Measurements from ENCODE around the gene ADK. TPM values are rescaled to one million over a fixed set of nuclear protein-coding genes. Genes with fewer than 3 reads are reported as not detected.

ADK gene
- total and polyA plus RNA-seq, 2 of the 13 experiments (the other 11 are each of a cell fraction or from before 2014, with no cell fraction given) = 48.6 to 79.1 TPM

GRCh38 chr10:74728225-74728624, 577.2 kb downstream of the ADK start (continued):
- no peak for TF ChIP-seq ZFP62 (CRISPR knock-in tag; IDR thresholded peaks at IDR 0.05)
- TF ChIP-seq ZNF33A (CRISPR knock-in tag; IDR thresholded peaks at IDR 0.05; ENCODE audit: borderline replicate concordance) = no peak
- TF ChIP-seq ZNF564 (CRISPR knock-in tag; IDR thresholded peaks at IDR 0.05) = no peak

DNA sequence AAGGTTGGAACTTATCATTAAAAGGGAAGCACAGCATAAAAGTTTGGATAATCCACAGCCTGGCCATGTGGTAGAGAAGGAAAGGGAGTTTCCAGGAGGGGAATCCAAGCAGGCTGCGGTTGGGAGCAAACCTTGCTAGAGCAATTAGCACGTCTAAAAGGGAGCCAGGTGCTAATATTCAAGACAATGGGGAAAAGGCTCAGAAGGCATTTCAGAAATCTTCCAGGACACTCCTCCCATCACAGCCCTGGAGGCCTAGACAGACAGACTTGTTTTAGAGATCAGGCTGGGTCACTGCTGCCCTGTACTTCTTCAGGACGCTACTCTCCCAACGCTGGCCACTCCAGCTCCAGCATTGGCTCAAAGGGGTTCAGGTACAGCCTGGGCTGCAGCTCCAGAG, 579.2 kb downstream of the ADK start:
- DNase-seq (ENCODE audit: low spot score) (no peak), FAIRE-seq (no peak), ATAC-seq (no peak; the same call in 1 of the 3 replicates)
- BruUV-seq (replicated peaks) = no TSS peak
- in situ Hi-C loops (cut with HindIII; ENCODE audit: extremely low pct_ligation_motif_present, low pct_unique_long_range_greater_than_20kb) = no loop called here
- intact Hi-C loops (cut with micrococcal nuclease; ENCODE audit: unreplicated experiment) = no loop called here
- H3K4me2 ChIP-seq (ENCODE audit: low read depth, low read length) = no peak overlapping the region
- 57% methylated on average over 3 of the region's 4 CpGs for WGBS (ENCODE audit: low lambda C conversion rate)
- H3K9ac ChIP-seq (ENCODE audit: insufficient read depth, low read depth, low read length) = no peak overlapping the region
- no peak overlapping the region for H3K27ac ChIP-seq (ENCODE audit: extremely low read length, insufficient read depth, low read length)
- TF ChIP-seq ZNF619 (CRISPR knock-in tag; IDR thresholded peaks at IDR 0.05) (no peak), SMC3 (IDR thresholded peaks at IDR 0.05; ENCODE audit: low read length) (no peak), CC2D1A (CRISPR knock-in tag; IDR thresholded peaks at IDR 0.05) (no peak), KLF9 (CRISPR knock-in tag; IDR thresholded peaks at IDR 0.05; ENCODE audit: low read depth) (no peak), GABPA (IDR thresholded peaks at IDR 0.05; ENCODE audit: low read depth, low read length) (no peak), GABPA (CRISPR knock-in tag; IDR thresholded peaks at IDR 0.05; ENCODE audit: low read depth) (no peak), ATF2 (CRISPR knock-in tag; IDR thresholded peaks at IDR 0.05) (no peak), ZNF431 (CRISPR knock-in tag; IDR thresholded peaks at IDR 0.05; ENCODE audit: borderline replicate concordance, low read depth) (no peak)
- TF ChIP-seq, protein P1, sequence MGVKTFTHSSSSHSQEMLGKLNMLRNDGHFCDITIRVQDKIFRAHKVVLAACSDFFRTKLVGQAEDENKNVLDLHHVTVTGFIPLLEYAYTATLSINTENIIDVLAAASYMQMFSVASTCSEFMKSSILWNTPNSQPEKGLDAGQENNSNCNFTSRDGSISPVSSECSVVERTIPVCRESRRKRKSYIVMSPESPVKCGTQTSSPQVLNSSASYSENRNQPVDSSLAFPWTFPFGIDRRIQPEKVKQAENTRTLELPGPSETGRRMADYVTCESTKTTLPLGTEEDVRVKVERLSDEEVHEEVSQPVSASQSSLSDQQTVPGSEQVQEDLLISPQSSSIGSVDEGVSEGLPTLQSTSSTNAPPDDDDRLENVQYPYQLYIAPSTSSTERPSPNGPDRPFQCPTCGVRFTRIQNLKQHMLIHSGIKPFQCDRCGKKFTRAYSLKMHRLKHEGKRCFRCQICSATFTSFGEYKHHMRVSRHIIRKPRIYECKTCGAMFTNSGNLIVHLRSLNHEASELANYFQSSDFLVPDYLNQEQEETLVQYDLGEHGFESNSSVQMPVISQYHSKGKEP (CRISPR knock-in tag; IDR thresholded peaks at IDR 0.05) = no peak
- no peaks in the 10 kb centered on the region for H3K79me2 ChIP-seq (ENCODE audit: insufficient read depth, low read length)
- no peak overlapping the region for H2AFZ ChIP-seq (ENCODE audit: low read length)
- H3K27me3 ChIP-seq (ENCODE audit: control insufficient read depth in 1 of 2, insufficient read depth in 2 of 2, low read length in 2 of 2) = no peaks in the 10 kb centered on the region; a peak in 1 of 5 replicates
- ChIA-PET CTCF (ENCODE audit: low intra/inter-chr PET ratio, low total read pairs) (no interaction called here), POLR2A (no interaction called here)
- H3K36me3 ChIP-seq (replicated peaks in 1 of 2; ENCODE audit: control insufficient read depth in 1 of 2, insufficient read depth in 2 of 2, low read length in 2 of 2) = no peaks in the 10 kb centered on the region
- no peaks in the 10 kb centered on the region for H3K9me3 ChIP-seq (ENCODE audit: low read length)
- H3K4me3 ChIP-seq (replicated peaks in 1 of 3; ENCODE audit: insufficient read depth in 1 of 3, low read depth in 2 of 3, low read length in 3 of 3) = no peak overlapping the region
- H3K4me1 ChIP-seq (ENCODE audit: insufficient read depth, low read length) = no peaks in the 10 kb centered on the region
- no peaks in the 10 kb centered on the region for H4K20me1 ChIP-seq (ENCODE audit: insufficient read depth, low read length)
